Islet of Langerhans (tissue), 1 donor: Measurements from ENCODE around the gene TEX52.
A peak's percentile ranks its signal among the peaks of the same experiment; 100 is the strongest.

Experiments
- FAIRE-seq: peaks from one replicate; lab custom pipeline; 2011; peaks lifted over from hg19 to GRCh38; lab: Jason Lieb, UNC

Gene TEX52

DNA sequence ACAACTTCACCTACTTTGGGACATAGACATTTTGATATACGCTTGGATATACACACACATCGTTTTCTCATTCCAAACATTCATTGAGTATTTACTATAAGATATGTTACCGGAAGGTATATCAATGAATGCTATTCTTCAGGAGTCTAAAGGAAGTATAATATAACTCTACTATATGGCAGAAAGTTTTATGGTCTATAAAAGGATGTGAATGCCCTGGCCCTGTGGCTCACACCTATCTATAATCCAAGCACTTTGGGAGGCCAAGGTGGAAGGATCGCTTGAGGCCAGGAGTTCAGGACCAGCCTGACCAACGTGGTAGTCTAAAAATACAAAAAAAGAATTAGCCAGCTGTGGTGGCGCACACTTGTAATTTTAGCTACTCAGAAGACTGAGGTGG, 27.6 kb downstream of the TEX52 start:
- no peak for FAIRE-seq

DNA sequence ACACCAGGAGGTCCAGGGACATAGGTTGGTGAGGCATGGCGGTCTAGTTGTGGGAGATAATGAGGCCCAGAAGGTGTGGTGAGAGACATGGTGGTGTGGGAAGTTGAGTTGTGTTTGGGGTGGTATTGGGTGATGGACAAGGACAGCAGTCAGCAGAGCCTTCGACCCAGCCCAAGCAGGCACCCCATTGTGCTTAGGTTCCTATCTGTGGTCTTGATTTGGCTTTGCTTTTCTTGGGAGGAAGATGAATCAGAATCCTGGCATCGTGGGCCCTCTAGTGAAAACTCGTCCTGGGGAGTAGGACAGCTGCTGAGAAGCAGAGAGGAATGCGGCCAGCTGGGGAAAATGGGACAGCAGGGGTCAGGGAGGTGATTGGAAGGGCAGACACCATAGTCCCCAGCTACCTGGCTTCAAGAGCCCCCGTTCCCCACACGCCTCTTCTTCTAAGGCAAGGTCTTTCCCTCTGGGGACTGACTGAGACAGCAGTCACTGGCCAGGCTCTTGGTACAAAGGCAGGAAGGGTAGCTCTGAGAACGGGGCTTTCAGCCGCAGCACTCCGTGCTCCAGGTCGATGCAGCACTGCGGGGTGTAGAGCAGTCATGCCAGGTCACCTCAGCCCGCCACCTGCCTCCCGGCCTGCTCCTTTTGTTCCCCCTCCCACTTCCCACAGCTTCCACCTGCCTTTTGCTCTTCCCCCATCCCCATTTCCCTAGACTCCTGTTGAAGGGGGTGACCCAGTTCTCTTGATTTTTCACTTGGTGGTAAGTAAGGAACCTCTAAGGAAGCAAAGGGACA, 29.9 kb downstream of the TEX52 start:
- FAIRE-seq, result no peak

DNA sequence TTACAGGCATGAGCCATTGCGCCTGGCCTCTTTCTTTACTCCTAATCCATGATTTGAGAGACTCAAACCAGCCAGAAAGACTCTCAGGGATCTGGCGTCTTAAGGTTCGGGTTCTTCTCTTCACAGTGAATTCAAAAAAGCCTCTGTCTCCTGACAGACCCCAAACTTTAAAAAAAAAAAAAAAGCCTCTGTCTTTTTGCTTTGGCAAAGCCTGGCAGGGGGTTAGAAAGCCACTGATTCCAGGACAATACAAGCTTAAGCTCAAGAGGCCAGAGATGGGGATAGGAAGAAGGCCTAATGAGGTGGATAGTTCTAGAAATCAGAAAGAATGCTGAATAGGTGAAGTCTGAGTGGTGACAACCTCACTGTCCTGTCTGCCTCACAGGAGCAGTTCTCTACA, 30.8 kb downstream of the TEX52 start:
- FAIRE-seq, result no peak

DNA sequence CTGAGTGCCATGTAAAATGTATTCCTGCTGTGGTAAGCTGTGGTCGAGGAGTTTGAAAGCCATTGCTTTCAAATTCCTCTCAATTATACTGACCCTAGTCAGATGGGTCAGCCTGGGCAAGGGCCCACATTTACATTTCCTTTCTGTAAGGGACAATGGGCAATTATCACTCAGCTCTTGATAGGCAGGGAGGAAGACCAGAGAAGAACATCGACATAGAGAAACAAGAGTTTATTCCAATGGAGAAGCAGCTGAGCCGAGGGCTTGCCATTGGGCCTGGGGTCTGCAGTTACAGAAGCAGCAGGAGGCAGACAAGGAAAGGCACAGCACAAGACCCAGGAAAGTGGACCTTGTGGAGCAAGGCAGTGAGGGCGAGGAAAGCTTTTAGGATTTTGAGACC, 31.7 kb downstream of the TEX52 start:
- FAIRE-seq, result no peak

DNA sequence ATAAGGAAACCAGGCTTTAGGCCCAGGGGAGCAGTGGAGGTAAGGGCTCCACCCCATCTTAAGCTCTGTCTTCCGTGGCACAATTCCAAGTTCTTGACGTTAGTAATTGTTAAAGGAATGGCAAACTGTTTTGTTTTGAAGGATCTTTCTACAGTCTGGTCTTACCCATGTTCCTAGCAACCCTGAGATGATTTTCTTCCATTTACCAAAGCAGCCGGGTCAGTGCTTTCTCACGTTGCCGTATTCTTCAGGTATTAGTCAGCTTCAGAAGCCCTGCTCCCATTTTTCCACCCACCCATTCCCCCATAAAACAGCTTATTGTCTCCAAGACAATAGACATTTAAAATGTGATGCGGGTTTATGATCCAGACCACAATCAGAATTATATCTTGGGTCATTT, 32.3 kb downstream of the TEX52 start:
- no peak for FAIRE-seq

DNA sequence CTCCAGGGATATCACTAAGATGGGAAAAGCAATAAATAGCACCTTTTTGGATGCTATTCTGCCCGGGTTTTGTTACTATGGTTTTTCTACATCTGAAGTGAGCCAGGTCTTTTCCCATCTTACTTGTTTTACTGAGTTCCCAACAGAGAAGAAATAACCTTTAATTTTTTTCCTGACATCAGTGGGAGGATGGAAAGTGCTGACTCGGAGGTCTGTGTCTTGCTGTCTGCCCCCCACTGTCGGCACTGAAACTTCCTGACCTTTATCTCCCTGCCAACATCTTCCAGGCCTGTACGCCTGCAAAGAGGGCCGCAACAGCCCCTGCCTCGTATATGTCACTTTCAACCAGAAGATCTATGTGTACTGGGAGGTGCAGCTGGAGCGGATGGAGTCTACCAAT, 33.4 kb downstream of the TEX52 start:
- no peak for FAIRE-seq

DNA sequence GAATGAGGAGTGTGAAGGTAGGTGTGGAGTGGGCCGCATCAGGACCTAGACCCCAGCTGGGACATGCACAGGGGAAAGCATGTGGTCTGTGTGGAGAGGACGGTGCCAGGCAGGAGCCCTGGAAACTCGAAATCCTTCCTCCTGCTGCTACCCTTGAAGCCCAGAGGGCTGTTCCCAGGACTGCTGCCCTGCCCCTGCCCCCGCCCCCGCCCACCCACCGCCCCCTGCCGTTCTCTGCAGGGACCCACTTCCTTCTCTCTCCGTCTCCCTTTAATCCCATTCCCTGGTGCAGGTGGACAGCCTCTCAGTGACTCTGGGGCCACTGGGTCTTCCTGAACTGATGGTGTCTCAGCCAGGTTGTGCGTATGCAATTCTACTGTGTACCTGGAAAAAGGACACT, 36.4 kb downstream of the TEX52 start:
- no peak for FAIRE-seq

DNA sequence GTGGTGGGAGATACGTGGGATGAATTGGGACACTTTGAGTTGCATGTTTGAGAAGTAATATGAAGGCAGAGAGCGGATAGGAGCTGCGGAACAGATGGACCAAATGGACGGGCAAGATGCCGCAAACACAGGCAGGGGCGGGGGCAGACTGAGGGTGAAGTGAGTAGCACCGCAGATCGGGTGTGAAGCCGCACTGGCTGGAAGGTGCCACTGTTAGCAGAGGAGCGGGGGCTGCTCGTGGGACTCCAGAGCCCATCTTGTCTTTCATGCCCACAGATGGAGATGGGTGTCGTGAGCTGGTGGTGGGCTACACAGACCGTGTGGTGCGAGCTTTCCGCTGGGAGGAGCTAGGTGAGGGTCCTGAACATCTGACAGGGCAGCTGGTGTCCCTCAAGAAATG, 37.0 kb downstream of the TEX52 start:
- FAIRE-seq, result no peak

DNA sequence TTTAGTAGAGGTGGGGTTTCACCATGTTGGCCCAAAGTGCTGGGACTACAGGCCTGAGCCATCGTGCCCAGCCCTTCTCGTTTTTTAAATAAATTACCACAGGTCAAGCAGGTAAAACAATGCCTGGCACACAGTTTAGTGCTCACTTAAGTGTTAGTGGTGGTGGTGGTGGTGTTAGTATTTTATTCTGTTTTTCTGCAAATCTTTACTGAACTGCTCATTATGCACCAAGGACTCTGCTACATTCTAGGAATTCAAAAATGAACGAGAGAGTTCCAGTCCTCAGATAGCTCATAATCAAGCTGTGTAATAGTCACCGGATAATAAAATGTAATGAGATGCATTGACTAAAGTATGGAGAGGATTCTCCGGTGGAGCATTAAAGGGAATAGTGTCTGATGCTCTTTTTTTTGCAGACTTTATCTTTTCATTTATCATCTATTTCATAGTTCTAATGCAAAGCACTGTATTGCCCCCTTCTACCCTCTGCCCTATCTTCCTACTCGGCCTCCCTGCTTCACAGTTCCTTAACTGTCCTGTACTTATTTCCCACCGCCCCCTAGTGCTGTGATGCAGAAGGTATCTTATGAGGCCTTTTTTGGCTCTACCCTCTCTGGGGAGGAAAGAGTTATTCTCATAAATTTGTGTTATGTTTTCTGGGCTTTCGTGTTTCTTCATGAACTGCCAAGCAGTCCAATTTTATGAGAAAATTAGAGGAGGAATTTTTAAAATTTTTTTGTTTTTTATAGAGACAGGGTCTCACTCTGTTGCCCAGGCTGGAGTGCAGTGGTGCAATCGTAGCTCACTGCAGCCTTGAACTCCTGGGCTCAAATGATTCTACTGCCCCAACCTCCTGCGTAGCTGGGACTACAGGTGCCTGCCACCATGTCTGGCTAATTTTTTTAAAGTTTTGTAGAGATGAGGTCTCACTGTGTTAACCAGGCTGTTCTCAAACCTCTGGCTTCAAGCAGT, 43.3 kb downstream of the TEX52 start:
- no peak for FAIRE-seq

DNA sequence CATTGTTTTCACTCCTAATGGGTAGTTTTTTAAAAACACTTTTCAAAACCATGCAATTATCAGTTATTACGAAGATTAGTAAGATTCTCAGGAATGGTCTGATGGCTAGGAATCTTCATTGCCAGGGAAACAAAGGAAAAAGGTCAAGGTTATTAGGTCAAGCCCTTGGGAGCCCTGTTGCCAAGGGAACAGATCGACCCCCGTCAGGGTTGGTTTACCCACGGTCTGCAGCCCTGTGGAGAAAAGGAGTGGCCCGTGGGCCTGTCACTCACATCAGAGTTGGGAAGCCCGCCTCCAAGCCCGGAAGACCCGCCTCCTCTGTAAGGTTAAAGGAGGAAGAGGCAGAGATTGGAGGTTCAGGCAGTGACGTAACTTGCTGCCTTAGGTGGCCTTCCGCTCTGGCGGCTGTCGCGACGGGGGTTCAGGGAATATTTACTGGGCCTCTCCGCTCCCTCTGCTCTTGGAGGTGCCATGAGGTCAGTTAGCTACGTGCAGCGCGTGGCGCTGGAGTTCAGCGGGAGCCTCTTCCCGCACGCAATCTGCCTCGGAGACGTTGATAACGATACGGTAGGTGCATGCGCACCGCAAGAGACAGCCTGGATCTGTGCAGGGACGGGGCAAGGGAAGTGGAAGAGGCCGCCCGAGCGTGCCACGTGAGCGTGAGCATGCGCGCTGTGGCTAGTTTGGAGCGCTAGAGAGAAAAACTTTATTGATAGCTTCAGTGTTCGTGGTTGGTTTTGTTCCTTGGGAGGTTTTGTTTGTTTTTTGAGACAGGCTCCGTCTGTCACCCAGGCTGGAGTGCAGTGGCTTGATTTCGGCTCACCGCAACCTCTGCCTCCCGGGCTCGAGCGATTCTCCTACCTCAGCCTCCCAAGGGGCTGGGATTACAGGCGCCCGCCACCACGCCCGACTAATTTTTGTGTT, 44.3 kb downstream of the TEX52 start, which contains the start of gene ITFG2:
Gene ITFG2 (plus strand): TSS at position 379 of the 924 bp plus-strand sequence. CDS start 93 bp downstream, at position 472.
- peak; percentile 90 for FAIRE-seq

DNA sequence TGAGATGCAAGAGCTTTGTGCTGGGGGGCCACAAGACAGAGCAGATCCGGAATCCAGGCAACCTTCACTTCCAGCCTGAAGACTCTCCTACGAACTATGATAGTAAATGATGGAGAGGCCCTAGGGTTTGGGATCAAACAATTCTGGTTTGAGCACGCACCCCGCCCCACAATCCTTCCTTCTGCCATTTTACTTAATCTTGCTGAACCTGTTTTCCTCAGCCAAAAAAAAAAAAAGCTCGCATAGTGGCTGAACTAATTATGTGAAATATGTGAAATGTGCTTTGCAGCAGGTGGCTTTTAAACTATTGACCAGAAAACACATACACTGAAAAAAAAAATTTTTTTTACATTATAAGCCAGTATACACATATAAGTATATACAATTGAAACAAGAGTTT, 45.0 kb downstream of the TEX52 start:
- FAIRE-seq, result no peak

DNA sequence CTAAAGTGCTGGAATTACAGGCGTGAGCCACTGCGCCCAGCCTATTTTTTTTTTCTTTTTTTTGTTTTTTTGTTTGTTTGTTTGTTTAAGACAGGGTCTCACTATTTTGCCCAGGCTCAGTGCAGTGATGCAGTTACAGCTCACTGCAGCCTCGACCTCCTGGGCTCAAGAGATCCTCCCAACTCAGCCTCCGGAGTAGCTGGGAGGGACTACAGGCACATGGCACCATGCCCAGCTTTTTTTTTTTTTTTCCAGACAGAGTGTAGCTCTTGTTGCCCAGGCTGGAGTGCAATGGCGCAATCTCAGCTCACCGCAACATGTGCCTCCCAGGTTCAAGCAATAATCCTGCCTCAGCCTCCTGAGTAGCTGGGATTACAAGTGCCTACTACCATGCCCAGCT, 50.1 kb downstream of the TEX52 start:
- FAIRE-seq, result no peak

DNA sequence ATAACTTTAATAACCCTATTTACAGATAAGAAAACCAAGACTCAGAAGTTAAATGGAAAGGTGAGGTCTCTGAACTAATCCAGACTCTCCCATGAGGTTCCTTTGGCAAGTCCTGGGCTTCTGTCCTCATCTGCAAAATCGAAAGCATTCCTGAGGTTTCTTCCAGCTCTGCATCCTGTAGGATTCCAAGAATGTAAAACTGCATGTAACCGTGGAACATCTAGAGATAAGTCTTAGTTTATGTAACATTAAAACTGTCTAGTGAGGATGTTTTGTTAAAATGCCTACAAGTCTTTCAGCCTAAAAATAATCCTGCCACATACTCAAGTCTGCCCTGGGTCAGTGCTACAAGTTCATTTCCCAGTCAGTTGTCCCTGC, 51.7 kb downstream of the TEX52 start:
- FAIRE-seq, result no peak

DNA sequence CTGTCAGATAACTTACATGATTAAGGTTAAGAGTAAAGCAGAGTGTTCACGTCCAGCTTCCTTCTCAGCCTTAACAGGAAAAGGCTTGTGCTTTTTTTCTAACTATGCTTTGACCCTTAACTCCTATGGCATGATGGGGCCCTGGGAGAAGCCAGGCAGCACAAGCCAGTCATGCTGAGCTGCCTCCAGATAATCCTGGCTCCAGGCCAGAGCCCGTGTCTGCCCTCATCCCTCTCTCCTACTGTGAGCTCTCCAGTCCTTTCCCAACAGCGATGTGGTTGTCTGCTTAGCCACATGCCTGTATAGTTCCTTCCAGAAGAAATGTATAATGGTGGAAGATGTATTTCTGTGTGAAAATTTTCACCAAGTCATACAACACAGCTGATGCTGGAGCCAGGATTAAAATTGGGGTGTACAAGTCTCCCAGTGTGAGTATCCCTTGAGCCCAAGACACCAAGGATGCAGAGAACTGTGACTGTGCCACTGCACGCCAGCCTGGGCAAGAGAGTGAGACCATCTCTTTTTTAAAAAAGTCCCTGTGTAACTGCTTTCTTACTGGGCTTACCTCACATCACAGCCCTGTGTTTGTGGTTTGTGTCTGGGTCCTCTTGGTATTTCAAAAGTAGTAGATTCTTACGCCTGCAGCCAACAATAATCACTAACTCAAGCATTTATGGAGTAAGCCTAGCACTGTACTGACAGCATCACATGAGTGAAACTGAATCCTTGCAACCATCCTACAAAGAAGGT, 52.3 kb downstream of the TEX52 start:
- no peak for FAIRE-seq

DNA sequence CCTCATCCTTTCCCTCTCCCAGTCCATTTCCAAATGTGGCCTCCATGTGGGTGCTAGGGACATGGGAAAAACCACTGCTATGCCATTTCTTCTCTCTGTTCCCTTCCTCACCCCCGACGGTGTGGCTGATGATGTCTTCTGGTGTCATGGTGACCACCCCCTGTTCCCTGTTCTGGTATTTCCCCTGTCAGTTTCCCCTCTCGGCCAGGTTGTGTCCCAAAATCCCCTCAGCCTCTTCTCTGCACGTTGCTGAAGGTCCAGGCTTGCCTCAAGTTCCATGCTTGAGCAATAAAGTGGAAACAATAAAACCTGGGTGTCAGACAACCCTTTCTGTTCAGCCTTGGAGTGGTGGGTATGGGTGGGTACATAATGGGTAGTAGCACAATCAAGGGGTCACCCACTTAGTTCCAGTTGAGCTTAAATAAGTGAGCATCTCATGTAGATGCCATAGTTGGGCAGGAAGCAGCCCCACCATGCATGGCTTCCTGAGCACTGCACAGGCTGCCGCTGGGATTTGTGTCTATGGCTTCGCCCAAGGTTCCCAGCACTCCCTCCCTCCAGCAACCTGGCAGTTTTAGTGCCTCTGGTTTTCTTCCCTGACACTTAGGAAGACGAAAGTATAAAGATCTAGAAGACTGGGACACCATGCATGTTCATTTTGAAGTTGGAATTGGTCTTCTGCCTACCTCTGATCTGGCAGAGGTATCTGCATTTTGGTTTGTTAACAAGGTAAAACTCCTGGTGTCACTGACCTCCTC, 53.0 kb downstream of the TEX52 start:
- no peak for FAIRE-seq

DNA sequence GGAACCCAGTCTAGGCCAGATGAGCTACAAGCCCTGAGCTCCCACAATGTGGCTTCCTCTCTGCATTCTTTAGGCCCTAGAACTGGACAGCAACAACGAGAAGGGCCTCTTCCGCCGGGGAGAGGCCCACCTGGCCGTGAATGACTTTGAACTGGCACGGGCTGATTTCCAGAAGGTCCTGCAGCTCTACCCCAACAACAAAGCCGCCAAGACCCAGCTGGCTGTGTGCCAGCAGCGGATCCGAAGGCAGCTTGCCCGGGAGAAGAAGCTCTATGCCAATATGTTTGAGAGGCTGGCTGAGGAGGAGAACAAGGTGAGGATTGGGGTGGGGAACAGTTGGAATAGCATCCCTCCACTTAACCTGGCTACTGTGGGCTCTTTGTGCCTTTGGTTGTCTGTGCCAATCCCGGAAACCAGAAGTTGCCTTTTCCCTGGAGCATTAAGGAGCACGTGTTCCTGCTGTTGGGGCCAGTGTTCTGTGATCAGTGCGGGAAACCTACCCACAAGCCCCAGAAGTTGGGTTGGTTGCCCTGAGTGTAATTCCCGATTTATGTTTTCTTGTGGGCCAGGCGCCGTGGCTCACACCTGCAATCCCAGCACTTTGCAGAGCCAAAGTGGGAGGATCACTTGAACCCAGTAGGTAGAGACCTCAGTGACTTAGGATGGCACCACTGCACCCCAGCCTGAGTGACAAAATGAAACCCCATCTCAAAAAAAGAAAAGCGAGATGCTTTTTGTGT, 55.6 kb downstream of the TEX52 start:
- FAIRE-seq, result no peak

DNA sequence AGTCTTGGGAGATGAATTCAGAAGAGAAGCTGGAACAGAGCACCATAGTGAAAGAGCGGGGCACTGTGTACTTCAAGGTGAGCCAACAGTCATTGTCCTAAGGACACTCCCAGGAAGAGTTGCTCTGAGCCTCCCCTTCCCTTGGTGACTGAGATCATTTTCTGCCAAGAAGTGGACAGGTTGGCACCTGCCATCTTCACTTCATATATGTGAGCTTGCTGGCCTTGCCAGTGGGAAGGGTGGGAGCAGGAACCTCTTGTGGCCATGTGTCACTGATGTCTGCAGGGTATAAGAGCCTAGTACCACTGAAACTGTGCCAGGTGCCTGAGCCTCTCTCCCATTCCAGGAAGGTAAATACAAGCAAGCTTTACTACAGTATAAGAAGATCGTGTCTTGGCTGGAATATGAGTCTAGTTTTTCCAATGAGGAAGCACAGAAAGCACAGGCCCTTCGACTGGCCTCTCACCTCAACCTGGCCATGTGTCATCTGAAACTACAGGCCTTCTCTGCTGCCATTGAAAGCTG, 56.7 kb downstream of the TEX52 start:
- no peak for FAIRE-seq
